Neural cell (in vitro differentiated cells): ENCODE results near the gene ACP7. TPM values are rescaled to one million over a fixed set of nuclear protein-coding genes. Genes with fewer than 3 reads are reported as not detected.

Experiments used
- H2AFZ ChIP-seq: fragments of 200-600, 300-800 bp; sonication (generic), shearing (Covaris generic); 2 replicates; pipeline ENCODE4 v1.6.0; 2014; ENCODE audit warnings: low read depth, mild to moderate bottlenecking, antibody characterized with exemption, low read length, moderate library complexity
- H3F3A ChIP-seq: fragments of 200-600 bp; shearing (Covaris generic); 2 replicates; pipeline ENCODE4 v1.6.1; 2016; ENCODE audit warnings: mild to moderate bottlenecking, moderate library complexity, mixed read lengths, antibody characterized with exemption, low read length; ENCODE audit not compliant: insufficient read depth, poor library complexity, severe bottlenecking
- H3K27ac ChIP-seq: fragments of 200-600, 300-800 bp; sonication (generic), shearing (Covaris generic); 2 replicates; pipeline ENCODE4 v1.5.1; 2014; ENCODE audit warnings: mild to moderate bottlenecking, low read length, moderate library complexity
- H3K27me3 ChIP-seq: fragments of 300-800, 200-600 bp; sonication (generic), shearing (Covaris generic); 2 replicates; pipeline ENCODE4 v1.6.0; 2014; ENCODE audit warnings: mild to moderate bottlenecking, low read depth, low read length, moderate library complexity; ENCODE audit not compliant: insufficient read depth
- H3K36me3 ChIP-seq: fragments of 300-800, 200-600 bp; sonication (generic), shearing (Covaris generic); 2 replicates; pipeline ENCODE4 v1.5.1; 2014; ENCODE audit warnings: mild to moderate bottlenecking, antibody characterized with exemption, low read length, moderate library complexity; ENCODE audit not compliant: insufficient read depth
- H3K4me2 ChIP-seq: fragments of 300-800, 200-600 bp; sonication (generic), shearing (Covaris generic); 2 replicates; pipeline ENCODE4 v1.6.0; 2014; ENCODE audit warnings: mild to moderate bottlenecking, low read length
- H3K4me3 ChIP-seq: fragments of 300-800, 200-600 bp; sonication (generic), shearing (Covaris generic); 2 replicates; pipeline ENCODE4 v1.5.1; 2014; ENCODE audit warnings: mild to moderate bottlenecking, low read length, moderate library complexity
- H3K79me2 ChIP-seq: fragments of 200-600 bp; shearing (Covaris generic); replicated peaks from 2 replicates; pipeline ENCODE4 v1.6.0; 2014; ENCODE audit warnings: mild to moderate bottlenecking, low read length, moderate library complexity; ENCODE audit not compliant: insufficient read depth
- H3K9ac ChIP-seq: fragments of 300-800, 200-600 bp; sonication (generic), shearing (Covaris generic); 2 replicates; pipeline ENCODE4 v1.6.1; 2016; ENCODE audit warnings: mild to moderate bottlenecking, low read length, mixed read lengths
- H3K9me2 ChIP-seq: fragments of 200-600 bp; shearing (Covaris generic); 2 replicates; pipeline ENCODE4 v1.6.1; 2016; ENCODE audit warnings: mild to moderate bottlenecking, low read length, mixed read lengths; ENCODE audit not compliant: insufficient read depth
- H3K9me3 ChIP-seq: fragments of 200-600, 300-800 bp; sonication (generic), shearing (Covaris generic); 2 replicates; pipeline ENCODE4 v1.6.1; 2016; ENCODE audit warnings: mild to moderate bottlenecking, mixed run types, low read length, moderate library complexity, mixed read lengths
- H4K20me1 ChIP-seq: fragments of 200-600 bp; shearing (Covaris generic); 2 replicates; pipeline ENCODE4 v1.6.1; 2016; ENCODE audit warnings: mild to moderate bottlenecking, mixed run types; ENCODE audit not compliant: insufficient read depth
- EP300 ChIP-seq: fragments of 450-650 bp; conservative IDR thresholded peaks from 2 replicates; pipeline ENCODE4 v1.6.1; 2014; ENCODE audit warnings: antibody characterized with exemption, mild to moderate bottlenecking, moderate library complexity; ENCODE audit not compliant: poor library complexity, severe bottlenecking
- EZH2 ChIP-seq: fragments of 200-600, 300-800 bp; shearing (Covaris generic), sonication (generic); IDR thresholded peaks from 2 replicates; pipeline ENCODE4 v1.6.1; 2014; ENCODE audit warnings: antibody characterized with exemption, low read length, borderline replicate concordance, mild to moderate bottlenecking; ENCODE audit not compliant: insufficient read depth, poor library complexity, severe bottlenecking
- MXI1 ChIP-seq: fragments of 450-650 bp; conservative IDR thresholded peaks from 2 replicates; pipeline ENCODE4 v1.6.1; 2014; ENCODE audit warnings: antibody characterized with exemption, mild to moderate bottlenecking; ENCODE audit not compliant: poor library complexity, severe bottlenecking
- POLR2AphosphoS5 ChIP-seq: IDR thresholded peaks from 2 replicates; pipeline ENCODE4 v1.6.1; 2012
- RAD21 ChIP-seq: fragments of 450-650 bp; conservative IDR thresholded peaks from 2 replicates; pipeline ENCODE4 v1.6.1; 2014; ENCODE audit warnings: antibody characterized with exemption, mild to moderate bottlenecking, moderate library complexity
- SMC3 ChIP-seq: fragments of 450-650 bp; conservative IDR thresholded peaks from 2 replicates; pipeline ENCODE4 v1.6.1; 2014; ENCODE audit warnings: antibody characterized with exemption, mild to moderate bottlenecking, moderate library complexity; ENCODE audit not compliant: poor library complexity
- TAF1 ChIP-seq: IDR thresholded peaks from 2 replicates; pipeline ENCODE4 v1.6.1; 2012; ENCODE audit warnings: low read depth
- polyA plus RNA-seq: library from polyadenylated mRNA; depleted of rRNA; stranded (reverse); fragments of >200 nt; gene quantifications from 2 replicates; pipeline ENCODE4 v1.2.3, GENCODE V29; 2014
- TF ChIP-seq, protein P1 (sequence below): IDR thresholded peaks from 2 replicates; pipeline ENCODE4 v1.6.1; 2012; ENCODE audit warnings: borderline replicate concordance
- TF ChIP-seq, protein P2 (sequence below): fragments of 450-650 bp; IDR thresholded peaks from 2 replicates; pipeline ENCODE4 v1.5.1; 2014; ENCODE audit warnings: antibody characterized with exemption, mild to moderate bottlenecking, moderate library complexity; ENCODE audit not compliant: poor library complexity, severe bottlenecking

Gene ACP7
- polyA plus RNA-seq, 1 donor from 2014 or later: not detected

DNA sequence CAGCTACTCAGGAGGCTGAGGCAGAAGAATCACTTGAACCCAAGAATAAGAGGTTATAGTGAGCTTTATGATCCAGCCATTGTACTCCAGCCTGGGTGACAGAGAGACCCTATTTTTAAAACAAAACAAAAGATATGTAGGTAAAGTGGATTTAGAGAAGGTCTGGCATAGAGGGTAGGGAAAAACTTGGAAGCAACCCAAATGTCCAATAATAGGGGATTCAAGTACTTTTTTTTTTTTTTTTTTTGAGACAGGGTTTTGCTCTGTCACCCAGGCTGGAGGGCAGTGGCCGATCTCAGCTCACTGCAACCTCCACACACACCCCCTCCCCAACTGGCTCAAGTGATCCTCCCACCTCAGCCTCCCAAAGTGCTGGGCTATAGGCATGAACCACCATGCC is 35.7 kb downstream of the ACP7 start:
- no peak for TF ChIP-seq EZH2
- no peak for TF ChIP-seq POLR2AphosphoS5
- TF ChIP-seq, protein P1, sequence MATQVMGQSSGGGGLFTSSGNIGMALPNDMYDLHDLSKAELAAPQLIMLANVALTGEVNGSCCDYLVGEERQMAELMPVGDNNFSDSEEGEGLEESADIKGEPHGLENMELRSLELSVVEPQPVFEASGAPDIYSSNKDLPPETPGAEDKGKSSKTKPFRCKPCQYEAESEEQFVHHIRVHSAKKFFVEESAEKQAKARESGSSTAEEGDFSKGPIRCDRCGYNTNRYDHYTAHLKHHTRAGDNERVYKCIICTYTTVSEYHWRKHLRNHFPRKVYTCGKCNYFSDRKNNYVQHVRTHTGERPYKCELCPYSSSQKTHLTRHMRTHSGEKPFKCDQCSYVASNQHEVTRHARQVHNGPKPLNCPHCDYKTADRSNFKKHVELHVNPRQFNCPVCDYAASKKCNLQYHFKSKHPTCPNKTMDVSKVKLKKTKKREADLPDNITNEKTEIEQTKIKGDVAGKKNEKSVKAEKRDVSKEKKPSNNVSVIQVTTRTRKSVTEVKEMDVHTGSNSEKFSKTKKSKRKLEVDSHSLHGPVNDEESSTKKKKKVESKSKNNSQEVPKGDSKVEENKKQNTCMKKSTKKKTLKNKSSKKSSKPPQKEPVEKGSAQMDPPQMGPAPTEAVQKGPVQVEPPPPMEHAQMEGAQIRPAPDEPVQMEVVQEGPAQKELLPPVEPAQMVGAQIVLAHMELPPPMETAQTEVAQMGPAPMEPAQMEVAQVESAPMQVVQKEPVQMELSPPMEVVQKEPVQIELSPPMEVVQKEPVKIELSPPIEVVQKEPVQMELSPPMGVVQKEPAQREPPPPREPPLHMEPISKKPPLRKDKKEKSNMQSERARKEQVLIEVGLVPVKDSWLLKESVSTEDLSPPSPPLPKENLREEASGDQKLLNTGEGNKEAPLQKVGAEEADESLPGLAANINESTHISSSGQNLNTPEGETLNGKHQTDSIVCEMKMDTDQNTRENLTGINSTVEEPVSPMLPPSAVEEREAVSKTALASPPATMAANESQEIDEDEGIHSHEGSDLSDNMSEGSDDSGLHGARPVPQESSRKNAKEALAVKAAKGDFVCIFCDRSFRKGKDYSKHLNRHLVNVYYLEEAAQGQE: no peak
- no peak for TF ChIP-seq RAD21
- TF ChIP-seq EP300: no peak
- TF ChIP-seq SMC3: no peak
- TF ChIP-seq TAF1: no peak
- TF ChIP-seq MXI1: no peak
- TF ChIP-seq, protein P2, sequence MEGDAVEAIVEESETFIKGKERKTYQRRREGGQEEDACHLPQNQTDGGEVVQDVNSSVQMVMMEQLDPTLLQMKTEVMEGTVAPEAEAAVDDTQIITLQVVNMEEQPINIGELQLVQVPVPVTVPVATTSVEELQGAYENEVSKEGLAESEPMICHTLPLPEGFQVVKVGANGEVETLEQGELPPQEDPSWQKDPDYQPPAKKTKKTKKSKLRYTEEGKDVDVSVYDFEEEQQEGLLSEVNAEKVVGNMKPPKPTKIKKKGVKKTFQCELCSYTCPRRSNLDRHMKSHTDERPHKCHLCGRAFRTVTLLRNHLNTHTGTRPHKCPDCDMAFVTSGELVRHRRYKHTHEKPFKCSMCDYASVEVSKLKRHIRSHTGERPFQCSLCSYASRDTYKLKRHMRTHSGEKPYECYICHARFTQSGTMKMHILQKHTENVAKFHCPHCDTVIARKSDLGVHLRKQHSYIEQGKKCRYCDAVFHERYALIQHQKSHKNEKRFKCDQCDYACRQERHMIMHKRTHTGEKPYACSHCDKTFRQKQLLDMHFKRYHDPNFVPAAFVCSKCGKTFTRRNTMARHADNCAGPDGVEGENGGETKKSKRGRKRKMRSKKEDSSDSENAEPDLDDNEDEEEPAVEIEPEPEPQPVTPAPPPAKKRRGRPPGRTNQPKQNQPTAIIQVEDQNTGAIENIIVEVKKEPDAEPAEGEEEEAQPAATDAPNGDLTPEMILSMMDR: no peak
- Histone ChIP-seq H3F3A (no peaks in the 10 kb centered on the region), H2AFZ (no peak overlapping the region), H3K4me2 (no peak overlapping the region), H3K79me2 (no peaks in the 10 kb centered on the region), H4K20me1 (no peaks in the 10 kb centered on the region), H3K4me3 (no peak overlapping the region), H3K9me2 (no peaks in the 10 kb centered on the region), H3K27ac (no peak overlapping the region), H3K9ac (no peak overlapping the region), H3K36me3 (no peaks in the 10 kb centered on the region), H3K27me3 (no peaks in the 10 kb centered on the region), H3K9me3 (no peaks in the 10 kb centered on the region)

DNA sequence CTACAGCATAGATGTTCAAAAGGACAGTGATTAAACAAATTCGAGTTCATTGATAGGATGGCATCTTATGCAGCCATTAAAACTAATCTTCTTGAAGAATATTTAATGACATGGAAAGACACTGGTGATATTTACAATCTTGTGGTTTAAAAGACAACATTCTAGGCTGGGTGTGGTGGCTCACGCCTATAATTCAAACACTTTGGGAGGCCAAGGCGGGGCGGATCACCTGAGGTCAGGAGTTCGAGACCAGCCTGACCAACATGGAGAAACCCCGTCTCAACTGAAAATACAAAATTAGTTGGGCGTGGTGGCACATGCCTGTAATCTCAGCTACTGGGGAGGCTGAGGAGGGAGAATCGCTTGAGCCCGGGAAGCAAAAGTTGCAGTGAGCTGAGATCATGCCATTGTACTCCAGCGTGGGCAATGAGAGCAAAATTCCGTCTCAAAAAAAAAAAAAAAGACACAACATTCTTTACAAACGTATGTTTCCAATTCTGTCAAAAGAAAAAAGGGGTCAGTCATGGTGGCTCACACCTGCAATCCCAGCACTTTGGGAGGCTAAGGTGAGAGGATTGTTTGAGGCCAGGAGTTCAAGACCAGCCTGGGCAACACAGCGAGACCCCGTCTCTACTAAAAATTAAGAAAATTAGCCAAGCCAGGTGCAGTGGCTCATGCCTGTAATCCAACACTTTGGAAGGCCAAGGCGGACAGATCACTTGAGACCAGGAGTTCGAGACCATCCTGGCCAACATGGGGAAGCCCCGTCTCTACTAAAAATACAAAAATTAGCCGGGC is 39.0 kb downstream of the ACP7 start:
- Histone ChIP-seq H3K9ac (no peak overlapping the region), H3K4me2 (no peak overlapping the region), H3F3A (no peaks in the 10 kb centered on the region), H3K9me3 (no peaks in the 10 kb centered on the region), H3K79me2 (peaks cover 21% of the 10 kb centered on the region), H3K9me2 (no peaks in the 10 kb centered on the region), H3K4me3 (no peak overlapping the region), H3K36me3 (no peaks in the 10 kb centered on the region), H4K20me1 (no peaks in the 10 kb centered on the region), H2AFZ (no peak overlapping the region), H3K27me3 (no peaks in the 10 kb centered on the region), H3K27ac (no peak overlapping the region)
- no peak for TF ChIP-seq EZH2
- no peak for TF ChIP-seq RAD21
- TF ChIP-seq, protein P2: no peak
- no peak for TF ChIP-seq POLR2AphosphoS5
- no peak for TF ChIP-seq MXI1
- no peak for TF ChIP-seq TAF1
- TF ChIP-seq EP300: no peak
- no peak for TF ChIP-seq SMC3
- TF ChIP-seq, protein P1: no peak
